Memory B cell (primary cell): ENCODE results near the gene DDX1.
"Not testable (repeated sequence)": the region's sequence is repeated elsewhere in the genome, so short reads cannot be mapped to it uniquely, and the experiment has no call there.

Experiments used
- ATAC-seq: fragments of 150-1000 bp; cut with Tn5 transposase; 2 replicates; pipeline ENCODE4 v1.10.0; 2021; ENCODE audit warnings: low read depth, mild to moderate bottlenecking, moderate library complexity
- DNase-seq, 2 donors: peaks; one replicate each; pipeline ENCODE4 v3.0.0; 2022; ENCODE audit warnings: low spot score in 2 of 2
- H3K27ac Mint-ChIP-seq: one replicate; pipeline ENCODE4 v1.8.0; 2022; ENCODE audit warnings: mild to moderate bottlenecking, moderate library complexity, mixed read lengths
- H3K27me3 Mint-ChIP-seq: one replicate; pipeline ENCODE4 v1.8.0; 2022; ENCODE audit warnings: mixed read lengths
- H3K36me3 Mint-ChIP-seq: one replicate; pipeline ENCODE4 v1.8.0; 2022; ENCODE audit warnings: mild to moderate bottlenecking, mixed read lengths
- H3K4me1 Mint-ChIP-seq: one replicate; pipeline ENCODE4 v1.8.0; 2022; ENCODE audit warnings: mixed read lengths
- H3K4me3 Mint-ChIP-seq: one replicate; pipeline ENCODE4 v1.8.0; 2022; ENCODE audit warnings: mild to moderate bottlenecking, moderate library complexity, mixed read lengths
- H3K9me3 Mint-ChIP-seq: one replicate; pipeline ENCODE4 v1.8.0; 2022; ENCODE audit warnings: mixed read lengths

The DDX1 gene

GRCh38 chr2:15610430-15610952 lies 18.8 kb downstream of the DDX1 start:
- no peaks in the 10 kb centered on the region for H3K27me3 Mint-ChIP-seq
- H3K9me3 Mint-ChIP-seq, result no peaks in the 10 kb centered on the region
- H3K36me3 Mint-ChIP-seq, result peaks cover 29% of the 10 kb centered on the region
- H3K4me1 Mint-ChIP-seq, result peaks cover 4% of the 10 kb centered on the region
- no peak overlapping the region for H3K27ac Mint-ChIP-seq
- no peak for DNase-seq
- H3K4me3 Mint-ChIP-seq, result no peak overlapping the region
- ATAC-seq, result no peak

- peaks cover 24% of the 10 kb centered on the region for H3K36me3 Mint-ChIP-seq
- not testable (repeated sequence) for H3K9me3 Mint-ChIP-seq, H3K27ac Mint-ChIP-seq, H3K4me1 Mint-ChIP-seq, DNase-seq, ATAC-seq, H3K4me3 Mint-ChIP-seq, H3K27me3 Mint-ChIP-seq
Measured at GRCh38 chr2:15612101-15612500, 20.4 kb downstream of the DDX1 start.

GRCh38 chr2:15613736-15614429 lies 22.2 kb downstream of the DDX1 start:
- no peaks in the 10 kb centered on the region for H3K27me3 Mint-ChIP-seq
- H3K9me3 Mint-ChIP-seq, result no peaks in the 10 kb centered on the region
- peaks cover 17% of the 10 kb centered on the region for H3K36me3 Mint-ChIP-seq
- ATAC-seq (no peak), DNase-seq (no peak)
- no peak overlapping the region for H3K27ac Mint-ChIP-seq
- peaks cover 3% of the 10 kb centered on the region for H3K4me1 Mint-ChIP-seq
- H3K4me3 Mint-ChIP-seq, result no peak overlapping the region

GRCh38 chr2:15614545-15615300 lies 23.1 kb downstream of the DDX1 start:
- Mint-ChIP-seq H3K27ac (no peak overlapping the region), H3K27me3 (no peaks in the 10 kb centered on the region), H3K4me1 (peaks cover 3% of the 10 kb centered on the region), H3K4me3 (no peak overlapping the region), H3K36me3 (peaks cover 15% of the 10 kb centered on the region), H3K9me3 (no peaks in the 10 kb centered on the region)
- no peak for DNase-seq
- no peak for ATAC-seq

GRCh38 chr2:15615301-15615920 lies 23.7 kb downstream of the DDX1 start:
- Mint-ChIP-seq H3K9me3 (no peaks in the 10 kb centered on the region), H3K36me3 (peaks cover 12% of the 10 kb centered on the region), H3K27ac (no peak overlapping the region), H3K4me3 (no peak overlapping the region), H3K4me1 (peaks cover 3% of the 10 kb centered on the region), H3K27me3 (no peaks in the 10 kb centered on the region)
- ATAC-seq (no peak), DNase-seq (no peak)

GRCh38 chr2:15616429-15616828 lies 24.8 kb downstream of the DDX1 start:
- DNase-seq, result no peak
- H3K4me3 Mint-ChIP-seq, result no peak overlapping the region
- H3K27ac Mint-ChIP-seq, result no peak overlapping the region
- no peak for ATAC-seq
- H3K9me3 Mint-ChIP-seq, result no peaks in the 10 kb centered on the region
- peaks cover 13% of the 10 kb centered on the region for H3K36me3 Mint-ChIP-seq
- H3K27me3 Mint-ChIP-seq, result no peaks in the 10 kb centered on the region
- peaks cover 3% of the 10 kb centered on the region for H3K4me1 Mint-ChIP-seq

- no peaks in the 10 kb centered on the region for H3K9me3 Mint-ChIP-seq
- H3K27ac Mint-ChIP-seq, result no peak overlapping the region
- H3K36me3 Mint-ChIP-seq, result peaks cover 13% of the 10 kb centered on the region
- no peaks in the 10 kb centered on the region for H3K27me3 Mint-ChIP-seq
- peaks cover 3% of the 10 kb centered on the region for H3K4me1 Mint-ChIP-seq
- ATAC-seq, result no peak
- H3K4me3 Mint-ChIP-seq, result no peak overlapping the region
- DNase-seq, result no peak
Measured at GRCh38 chr2:15616850-15617777, 25.4 kb downstream of the DDX1 start.

GRCh38 chr2:15617778-15618448 lies 26.2 kb downstream of the DDX1 start:
- Mint-ChIP-seq H3K27ac (no peak overlapping the region), H3K4me3 (no peak overlapping the region), H3K36me3 (peaks cover 19% of the 10 kb centered on the region), H3K9me3 (no peaks in the 10 kb centered on the region), H3K4me1 (peaks cover 3% of the 10 kb centered on the region), H3K27me3 (no peaks in the 10 kb centered on the region)
- DNase-seq, result no peak
- no peak for ATAC-seq

- DNase-seq, result no peak
- no peak for ATAC-seq
- Mint-ChIP-seq H3K4me3 (no peak overlapping the region), H3K36me3 (peaks cover 20% of the 10 kb centered on the region), H3K27me3 (no peaks in the 10 kb centered on the region), H3K9me3 (no peaks in the 10 kb centered on the region), H3K27ac (no peak overlapping the region), H3K4me1 (peaks cover 2% of the 10 kb centered on the region)
Measured at GRCh38 chr2:15618449-15618855, 26.8 kb downstream of the DDX1 start.

GRCh38 chr2:15619076-15619475 lies 27.4 kb downstream of the DDX1 start:
- H3K4me1 Mint-ChIP-seq, result no peaks in the 10 kb centered on the region
- H3K9me3 Mint-ChIP-seq, result peaks cover 4% of the 10 kb centered on the region
- DNase-seq (no peak), ATAC-seq (no peak)
- H3K27me3 Mint-ChIP-seq, result no peaks in the 10 kb centered on the region
- no peak overlapping the region for H3K4me3 Mint-ChIP-seq
- peaks cover 25% of the 10 kb centered on the region for H3K36me3 Mint-ChIP-seq
- no peak overlapping the region for H3K27ac Mint-ChIP-seq

- Mint-ChIP-seq H3K4me3 (no peak overlapping the region), H3K27ac (no peak overlapping the region), H3K27me3 (no peaks in the 10 kb centered on the region), H3K36me3 (peaks cover 29% of the 10 kb centered on the region), H3K4me1 (no peaks in the 10 kb centered on the region), H3K9me3 (peaks cover 6% of the 10 kb centered on the region)
- DNase-seq (no peak), ATAC-seq (no peak)
Measured at GRCh38 chr2:15619510-15619909, 27.8 kb downstream of the DDX1 start.

- Mint-ChIP-seq H3K9me3 (peaks cover 6% of the 10 kb centered on the region), H3K27ac (no peak overlapping the region), H3K27me3 (no peaks in the 10 kb centered on the region), H3K4me1 (no peaks in the 10 kb centered on the region), H3K36me3 (peaks cover 29% of the 10 kb centered on the region), H3K4me3 (no peak overlapping the region)
- DNase-seq (no peak), ATAC-seq (no peak)
Measured at GRCh38 chr2:15619938-15620337, 28.3 kb downstream of the DDX1 start.

- Mint-ChIP-seq H3K4me3 (no peak overlapping the region), H3K36me3 (peaks cover 32% of the 10 kb centered on the region), H3K9me3 (peaks cover 6% of the 10 kb centered on the region), H3K27me3 (no peaks in the 10 kb centered on the region), H3K4me1 (no peaks in the 10 kb centered on the region), H3K27ac (no peak overlapping the region)
- DNase-seq (no peak), ATAC-seq (no peak)
Measured at GRCh38 chr2:15620340-15620739, 28.7 kb downstream of the DDX1 start.
